ENCODE data around the gene RDH11. TPM values are rescaled to one million over a fixed set of nuclear protein-coding genes. Genes with fewer than 3 reads are reported as not detected.

RDH11 gene
- total RNA-seq, 1 experiment from 2014 or later = 45.1 TPM

- Histone ChIP-seq H3K9me3 (ENCODE audit: control insufficient read depth, insufficient read depth, low read depth, low read length) (no peaks in the 10 kb centered on the region), H3K36me3 (ENCODE audit: control insufficient read depth, insufficient read depth, low read length) (peaks cover 13% of the 10 kb centered on the region), H3K27me3 (ENCODE audit: control insufficient read depth, insufficient read depth, low read length) (no peaks in the 10 kb centered on the region), H3K4me1 (ENCODE audit: control insufficient read depth, insufficient read depth, low read length) (no peaks in the 10 kb centered on the region), H3K27ac (ENCODE audit: low read length) (no peak overlapping the region), H3K4me3 (ENCODE audit: low read depth in 2 of 2, low read length in 2 of 2) (no peak overlapping the region)
- in situ Hi-C loops (cut with HindIII; ENCODE audit: low pct_unique_long_range_greater_than_20kb, low sequenced_read_pairs) = no loop called here
- CTCF ChIA-PET = no interaction called here
- BruUV-seq (replicated peaks) = no TSS peak
- DNase-seq (ENCODE audit: low read depth, low spot score) (no peak), ATAC-seq (no peak)
- POLR2A ChIA-PET = interaction anchor here (0.6 kb wide), 1 partner anchor 11 kb away, joined by 11 read pairs; no protein-coding TSS in a partner anchor
- intact Hi-C loops (cut with micrococcal nuclease; ENCODE audit: unreplicated experiment) = no loop called here
- TF ChIP-seq TCF7L2 (IDR thresholded peaks at IDR 0.05; ENCODE audit: low read depth, low read length) (no peak), POLR2AphosphoS5 (IDR thresholded peaks at IDR 0.05; ENCODE audit: low read depth, low read length) (no peak), SIN3A (IDR thresholded peaks at IDR 0.05; ENCODE audit: borderline replicate concordance, insufficient read depth, low read depth, low read length) (no peak), CTCF (IDR thresholded peaks at IDR 0.05) (no peak), REST (IDR thresholded peaks at IDR 0.05; ENCODE audit: insufficient read depth in 1 of 2, low read depth in 2 of 2, low read length in 1 of 2) (no peak)
Measured at GRCh38 chr14:67653651-67654280, 41.8 kb downstream of the RDH11 start.

- intact Hi-C loops (cut with micrococcal nuclease; ENCODE audit: unreplicated experiment) = no loop called here
- ATAC-seq (no peak), DNase-seq (ENCODE audit: low read depth, low spot score) (no peak)
- CTCF ChIA-PET = no interaction called here
- Histone ChIP-seq H3K4me1 (ENCODE audit: control insufficient read depth, insufficient read depth, low read length) (no peaks in the 10 kb centered on the region), H3K36me3 (ENCODE audit: control insufficient read depth, insufficient read depth, low read length) (peaks cover 13% of the 10 kb centered on the region), H3K4me3 (ENCODE audit: low read depth in 2 of 2, low read length in 2 of 2) (no peak overlapping the region), H3K9me3 (ENCODE audit: control insufficient read depth, insufficient read depth, low read depth, low read length) (no peaks in the 10 kb centered on the region), H3K27me3 (ENCODE audit: control insufficient read depth, insufficient read depth, low read length) (no peaks in the 10 kb centered on the region), H3K27ac (ENCODE audit: low read length) (no peak overlapping the region)
- in situ Hi-C loops (cut with HindIII; ENCODE audit: low pct_unique_long_range_greater_than_20kb, low sequenced_read_pairs) = no loop called here
- POLR2A ChIA-PET = no interaction called here
- TF ChIP-seq TCF7L2 (IDR thresholded peaks at IDR 0.05; ENCODE audit: low read depth, low read length) (no peak), POLR2AphosphoS5 (IDR thresholded peaks at IDR 0.05; ENCODE audit: low read depth, low read length) (no peak), CTCF (IDR thresholded peaks at IDR 0.05) (no peak), REST (IDR thresholded peaks at IDR 0.05; ENCODE audit: insufficient read depth in 1 of 2, low read depth in 2 of 2, low read length in 1 of 2) (no peak), SIN3A (IDR thresholded peaks at IDR 0.05; ENCODE audit: borderline replicate concordance, insufficient read depth, low read depth, low read length) (no peak)
- BruUV-seq (replicated peaks) = no TSS peak
Measured at GRCh38 chr14:67652189-67652588, 43.4 kb downstream of the RDH11 start.
